Activated CD8-positive, alpha-beta memory T cell treated with anti-CD3 and anti-CD28 coated beads for 36 hours (primary cell): ENCODE measurements around the gene WDR62. TPM values are rescaled to one million over a fixed set of nuclear protein-coding genes. Genes with fewer than 3 reads are reported as not detected.
"Not testable (repeated sequence)": the region's sequence is repeated elsewhere in the genome, so short reads cannot be mapped to it uniquely, and the experiment has no call there.

Experiments
- CTCF ChIA-PET: fragments of 350-600 bp; sonication (Branson Sonifier 250); formaldehyde crosslinking; loops from one replicate; lab custom pipeline; 2021; ENCODE audit warnings: antibody characterized with exemption; lab: Charles Lee
- POLR2A ChIA-PET: fragments of 350-600 bp; sonication (Branson Sonifier 250); formaldehyde crosslinking; loops from one replicate; lab custom pipeline; 2021; ENCODE audit warnings: antibody characterized with exemption; lab: Charles Lee
- total RNA-seq, 2 experiments: library from RNA; stranded (reverse); gene quantifications; one replicate each; pipeline ENCODE4 v1.2.3, GENCODE V29; 2021

WDR62 gene
- total RNA-seq, 2 experiments from 2014 or later = 18.6 to 19.2 TPM

- ChIA-PET CTCF (interaction anchor here (0.6 kb wide), 1 partner anchor 32 kb away, joined by 3 read pairs; no protein-coding TSS in a partner anchor), POLR2A (no interaction called here)
These were observed 24.2 kb upstream of the WDR62 start for GRCh38 chr19:36030264-36031148.

GRCh38 chr19:36031308-36031707 is 23.4 kb upstream of the WDR62 start:
- POLR2A ChIA-PET = no interaction called here
- CTCF ChIA-PET = no interaction called here

- ChIA-PET POLR2A (no interaction called here), CTCF (no interaction called here)
These were observed 22.2 kb upstream of the WDR62 start, which contains the start of gene CLIP3 for GRCh38 chr19:36032251-36033104. TSS of gene CLIP3 (minus strand) at chr19:36032873. CDS start at chr19:36032357, 516 bp downstream.

GRCh38 chr19:36040495-36040894 is 14.2 kb upstream of the WDR62 start:
- POLR2A ChIA-PET = no interaction called here
- CTCF ChIA-PET = no interaction called here

DNA sequence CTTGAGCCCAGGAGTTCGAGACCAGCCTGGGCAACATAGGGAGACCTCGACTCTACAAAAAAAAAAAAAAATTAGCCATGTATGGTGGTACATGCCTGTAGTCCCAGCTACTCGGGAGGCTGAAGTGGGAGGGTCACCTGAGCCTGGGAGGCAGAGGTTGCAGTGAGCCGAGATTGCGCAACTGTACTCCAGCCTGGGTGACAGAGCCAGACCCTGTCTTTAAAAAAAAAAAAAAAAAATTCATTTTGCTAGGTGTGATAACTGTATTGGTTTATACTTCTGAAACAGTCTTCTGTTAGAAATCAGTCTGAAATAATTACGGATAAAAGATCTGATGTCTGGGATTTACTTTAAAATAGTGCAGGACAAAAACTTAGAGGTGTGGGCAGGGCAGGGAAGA is 13.6 kb upstream of the WDR62 start:
- CTCF ChIA-PET = interaction anchor here (0.6 kb wide), 1 partner anchor 1108 kb away, joined by 3 read pairs; no protein-coding TSS in a partner anchor
- POLR2A ChIA-PET = not testable (repeated sequence)

- CTCF ChIA-PET = no interaction called here
- POLR2A ChIA-PET = interaction anchor here (0.6 kb wide), 1 partner anchor 65 kb away, joined by 4 read pairs; no protein-coding TSS in a partner anchor
These were observed 12.9 kb upstream of the WDR62 start for GRCh38 chr19:36041831-36042230.

DNA sequence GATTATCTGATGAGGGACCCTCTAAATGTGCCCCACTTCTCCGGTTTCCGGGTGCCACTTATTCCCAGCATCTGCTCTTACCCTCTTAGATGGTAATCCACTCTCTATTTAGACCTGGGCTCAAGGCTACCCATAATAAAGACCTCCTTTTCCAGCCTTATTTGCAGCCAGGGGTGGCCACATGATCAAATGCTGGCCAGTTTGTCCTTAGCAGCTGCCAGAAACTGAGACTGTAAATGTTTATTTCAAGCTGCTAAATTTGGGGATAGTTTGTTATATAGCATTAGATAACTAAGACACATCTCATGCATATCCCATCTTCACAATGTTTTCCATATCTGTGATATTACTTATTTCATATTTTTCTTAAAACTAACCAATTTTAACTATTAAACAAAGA is 10.7 kb upstream of the WDR62 start:
- POLR2A ChIA-PET = no interaction called here
- CTCF ChIA-PET = no interaction called here

DNA sequence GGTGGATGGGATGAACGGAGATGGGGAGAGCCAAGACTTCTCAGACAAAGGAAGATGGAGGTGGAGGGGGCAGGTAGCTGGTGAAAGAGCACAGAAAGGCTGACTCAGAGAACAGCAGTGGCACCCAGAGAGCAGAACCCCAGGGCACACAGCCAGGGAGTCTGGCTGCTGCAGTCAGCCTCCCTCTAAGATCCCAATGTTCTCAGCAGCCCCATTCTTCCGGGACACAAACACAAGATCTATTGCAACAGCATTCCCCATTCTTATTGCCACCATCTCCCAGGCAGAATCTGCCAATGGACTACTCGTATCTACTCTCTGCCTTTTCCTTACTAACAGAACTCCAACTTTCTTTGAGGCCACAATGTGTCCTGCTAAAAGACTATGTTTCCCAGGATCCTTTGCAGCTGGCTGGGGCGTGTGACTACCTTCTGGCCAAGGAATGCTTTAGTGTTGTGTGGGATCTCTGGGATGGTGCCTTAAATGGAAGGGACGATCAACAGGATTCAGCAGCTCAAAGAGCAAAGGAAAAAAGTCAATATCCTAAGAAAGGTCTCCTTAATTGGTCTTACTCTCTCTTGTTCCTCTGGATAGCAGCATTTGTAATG is 8.2 kb upstream of the WDR62 start:
- ChIA-PET POLR2A (no interaction called here), CTCF (no interaction called here)

- ChIA-PET POLR2A (no interaction called here), CTCF (no interaction called here)
These were observed 6.9 kb upstream of the WDR62 start for GRCh38 chr19:36047835-36048234.

- ChIA-PET POLR2A (interaction anchor here (0.5 kb wide), 1 partner anchor 66 kb away, joined by 3 read pairs; the partner anchor contains the start of gene POLR2I), CTCF (no interaction called here)
These were observed 5.5 kb upstream of the WDR62 start for GRCh38 chr19:36049080-36049698.

- CTCF ChIA-PET = no interaction called here
- POLR2A ChIA-PET = no interaction called here
These were observed 3.5 kb upstream of the WDR62 start for GRCh38 chr19:36051236-36051635.

GRCh38 chr19:36051637-36052036 is 3.1 kb upstream of the WDR62 start:
- POLR2A ChIA-PET = no interaction called here

DNA sequence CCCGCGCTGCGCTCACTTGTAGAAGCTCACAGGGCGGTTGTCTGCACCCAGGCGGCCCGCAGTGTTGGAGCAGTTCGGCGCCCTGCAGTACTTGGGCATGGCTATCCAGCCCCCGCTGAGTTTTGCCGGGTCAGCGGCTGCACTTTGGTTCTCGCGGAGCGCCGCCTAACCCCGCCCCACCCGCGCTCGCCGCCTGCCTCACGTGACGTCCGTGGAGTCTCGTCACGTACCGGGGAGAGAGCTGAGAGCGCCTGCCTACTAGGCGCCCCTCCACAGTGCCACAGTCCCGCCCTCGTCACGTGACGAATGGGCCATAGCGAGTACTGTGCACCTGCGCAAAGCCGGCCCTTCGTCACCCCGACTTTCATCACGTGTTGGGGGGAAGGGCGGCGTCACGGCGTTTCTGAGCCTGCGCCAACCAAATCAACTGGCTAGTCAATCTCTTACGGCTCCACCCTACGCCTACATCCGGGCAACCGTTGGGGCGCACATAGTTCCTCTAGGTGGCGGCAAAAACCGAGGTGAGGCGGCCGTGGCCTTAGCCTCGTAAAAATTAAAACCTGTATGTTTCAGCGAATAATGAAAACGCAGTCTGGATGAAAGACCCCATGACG is 471 bp upstream of the WDR62 start, which contains the start of gene THAP8:
Gene THAP8 (minus strand): TSS at position 167 of the 614 bp plus-strand sequence. CDS start 68 bp downstream, at position 99.
- ChIA-PET POLR2A (interaction anchor here (0.6 to 1.5 kb wide), 3 partner anchors 61 to 1590 kb away, joined by 3 to 4 read pairs (median 3); partner anchors contain the start of genes POLR2I and TBCB), CTCF (interaction anchor here (0.6 to 1.6 kb wide), 6 partner anchors 17 to 113 kb away, joined by 3 to 5 read pairs (median 4); partner anchors contain the start of genes ALKBH6 and POLR2I)

More at GRCh38 chr19:36051637-36052036, 3.1 kb upstream of the WDR62 start:
- CTCF ChIA-PET = interaction anchor here (0.9 kb wide), 1 partner anchor 170 kb away, joined by 3 read pairs; no protein-coding TSS in a partner anchor

- ChIA-PET CTCF (interaction anchor here (1.5 kb wide), 1 partner anchor 57 kb away, joined by 5 read pairs; the partner anchor contains the start of genes POLR2I and TBCB), POLR2A (no interaction called here)
These were observed 3.9 kb downstream of the WDR62 start for GRCh38 chr19:36058481-36059179.

GRCh38 chr19:36059180-36059910 is 4.6 kb downstream of the WDR62 start:
- ChIA-PET CTCF (interaction anchor here (1.5 kb wide), 1 partner anchor 56 kb away, joined by 5 read pairs; the partner anchor contains the start of genes POLR2I and TBCB), POLR2A (no interaction called here)

GRCh38 chr19:36060430-36060829 is 5.7 kb downstream of the WDR62 start:
- ChIA-PET CTCF (interaction anchor here (0.8 to 1.5 kb wide), 5 partner anchors 39 to 72 kb away, joined by 3 to 5 read pairs (median 4); partner anchors contain the start of genes POLR2I and TBCB), POLR2A (no interaction called here)
